BE2C (cell line): ENCODE results near the gene IL9.

Source experiments
- DNase-seq: peaks from one replicate; pipeline ENCODE4 v3.0.0-alpha.2; 2020
- H3K27me3 ChIP-seq: fragments of 250-450 bp; sonication (Bioruptor Pico); 2 replicates; pipeline ENCODE4 v1.5.1; 2020; ENCODE audit warnings: mild to moderate bottlenecking
- H3K36me3 ChIP-seq: fragments of 250-450 bp; sonication (Bioruptor Pico); 2 replicates; pipeline ENCODE4 v1.5.1; 2020; ENCODE audit warnings: mild to moderate bottlenecking
- H3K4me1 ChIP-seq: fragments of 250-450 bp; sonication (Bioruptor Pico); 2 replicates; pipeline ENCODE4 v1.5.1; 2020
- H3K4me3 ChIP-seq: 2 replicates; pipeline ENCODE4 v1.5.1; 2011; ENCODE audit warnings: low read depth, low read length
- H3K9me3 ChIP-seq: fragments of 250-450 bp; sonication (Bioruptor Pico); 2 replicates; pipeline ENCODE4 v1.5.1; 2020
- CTCF ChIP-seq: IDR thresholded peaks from 2 replicates; pipeline ENCODE4 v1.5.1; 2012; ENCODE audit warnings: mild to moderate bottlenecking, low read depth, low read length

Gene IL9

GRCh38 chr5:135877570-135878155 lies 18.0 kb downstream of the IL9 start:
- peaks cover 8% of the 10 kb centered on the region for H3K27me3 ChIP-seq
- no peak for TF ChIP-seq CTCF
- H3K9me3 ChIP-seq, result no peaks in the 10 kb centered on the region
- H3K36me3 ChIP-seq, result no peaks in the 10 kb centered on the region
- no peaks in the 10 kb centered on the region; the same call in 1 of the 2 replicates for H3K4me1 ChIP-seq
- DNase-seq, result no peak
- H3K4me3 ChIP-seq, result no peak overlapping the region

- no peaks in the 10 kb centered on the region; the same call in 1 of the 2 replicates for H3K27me3 ChIP-seq
- DNase-seq, result no peak
- no peak overlapping the region for H3K4me3 ChIP-seq
- H3K9me3 ChIP-seq, result no peaks in the 10 kb centered on the region
- no peaks in the 10 kb centered on the region for H3K36me3 ChIP-seq
- TF ChIP-seq CTCF, result no peak
- no peaks in the 10 kb centered on the region; the same call in 1 of the 2 replicates for H3K4me1 ChIP-seq
These were observed 19.5 kb downstream of the IL9 start for GRCh38 chr5:135876146-135876545.

GRCh38 chr5:135875567-135875966 lies 20.1 kb downstream of the IL9 start:
- Histone ChIP-seq H3K4me1 (no peaks in the 10 kb centered on the region; the same call in 1 of the 2 replicates), H3K4me3 (no peak overlapping the region), H3K36me3 (no peaks in the 10 kb centered on the region), H3K27me3 (no peaks in the 10 kb centered on the region; the same call in 1 of the 2 replicates), H3K9me3 (no peaks in the 10 kb centered on the region)
- no peak for TF ChIP-seq CTCF
- DNase-seq, result no peak

- no peaks in the 10 kb centered on the region; the same call in 1 of the 2 replicates for H3K4me1 ChIP-seq
- no peak overlapping the region for H3K4me3 ChIP-seq
- H3K36me3 ChIP-seq, result no peaks in the 10 kb centered on the region
- H3K9me3 ChIP-seq, result no peaks in the 10 kb centered on the region
- H3K27me3 ChIP-seq, result peaks cover 3% of the 10 kb centered on the region; the same call in 1 of the 2 replicates
- no peak for TF ChIP-seq CTCF
- no peak for DNase-seq
These were observed 21.2 kb downstream of the IL9 start for GRCh38 chr5:135874461-135874860.

GRCh38 chr5:135873831-135874230 lies 21.8 kb downstream of the IL9 start:
- no peaks in the 10 kb centered on the region for H3K36me3 ChIP-seq
- peaks cover 3% of the 10 kb centered on the region for H3K27me3 ChIP-seq
- peak; percentile 6; the same call in 1 of the 2 replicates for TF ChIP-seq CTCF
- no peaks in the 10 kb centered on the region for H3K9me3 ChIP-seq
- no peaks in the 10 kb centered on the region; the same call in 1 of the 2 replicates for H3K4me1 ChIP-seq
- H3K4me3 ChIP-seq, result no peak overlapping the region
- DNase-seq, result no peak

- no peaks in the 10 kb centered on the region for H3K9me3 ChIP-seq
- no peak for TF ChIP-seq CTCF
- H3K27me3 ChIP-seq, result peaks cover 20% of the 10 kb centered on the region
- no peak overlapping the region for H3K4me3 ChIP-seq
- DNase-seq, result no peak
- no peaks in the 10 kb centered on the region for H3K4me1 ChIP-seq
- no peaks in the 10 kb centered on the region for H3K36me3 ChIP-seq
These were observed 24.2 kb downstream of the IL9 start for GRCh38 chr5:135871268-135871915.
